GM19099 (cell line): ENCODE measurements around the gene CEP85L.

Experiments
- POLR2A ChIP-seq: IDR thresholded peaks from 3 replicates; pipeline ENCODE4 v1.6.1; 2011; ENCODE audit warnings: low read depth; ENCODE audit not compliant: insufficient read length; ENCODE audit errors: extremely low read depth

The CEP85L gene

DNA sequence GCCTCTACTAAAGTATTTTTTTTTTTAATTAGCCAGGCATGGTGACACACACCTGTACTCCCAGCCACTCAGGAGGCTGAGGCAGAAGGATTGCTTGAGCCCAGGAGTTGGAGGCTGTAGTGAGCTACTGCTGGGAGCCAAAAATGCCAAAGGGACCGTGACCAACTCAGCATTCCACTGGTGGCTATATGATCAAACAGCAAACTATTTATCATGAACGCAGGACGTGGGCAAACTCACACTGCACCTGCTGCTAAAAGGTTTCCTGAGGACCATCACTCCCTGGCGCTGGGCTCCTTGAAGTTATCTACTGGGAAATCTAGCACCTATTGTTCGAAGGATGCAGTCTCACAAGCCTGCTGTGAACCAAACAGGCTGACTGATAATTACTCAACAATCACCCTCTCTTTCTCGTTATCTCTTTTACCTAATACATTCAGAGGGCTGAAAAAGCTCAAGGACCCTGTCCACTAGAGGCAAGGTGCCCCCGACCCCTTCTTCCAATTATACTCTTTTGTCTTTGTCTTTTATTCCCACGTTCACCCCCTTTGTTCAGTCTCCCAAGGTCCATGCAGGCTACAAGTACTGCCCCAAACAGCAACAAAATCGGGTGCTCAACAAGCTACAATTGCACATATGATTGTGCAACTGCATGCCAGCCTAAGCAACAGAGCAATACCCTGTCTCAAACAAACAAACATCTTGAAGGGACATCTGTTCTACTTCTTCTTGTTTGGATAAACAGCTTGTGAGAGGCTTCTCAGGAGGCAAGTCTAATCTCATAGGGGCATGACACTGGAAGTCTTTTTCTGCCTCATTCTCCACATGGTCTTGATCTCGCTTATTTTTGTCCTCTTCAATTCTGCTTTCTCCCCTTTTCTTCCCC is 151.0 kb downstream of the CEP85L start:
- TF ChIP-seq POLR2A: no peak

- no peak for TF ChIP-seq POLR2A
These were observed 155.7 kb downstream of the CEP85L start for GRCh38 chr6:118495485-118496280.

GRCh38 chr6:118494091-118494490 is 157.3 kb downstream of the CEP85L start:
- no peak for TF ChIP-seq POLR2A

GRCh38 chr6:118489990-118490389 is 161.4 kb downstream of the CEP85L start:
- no peak for TF ChIP-seq POLR2A

DNA sequence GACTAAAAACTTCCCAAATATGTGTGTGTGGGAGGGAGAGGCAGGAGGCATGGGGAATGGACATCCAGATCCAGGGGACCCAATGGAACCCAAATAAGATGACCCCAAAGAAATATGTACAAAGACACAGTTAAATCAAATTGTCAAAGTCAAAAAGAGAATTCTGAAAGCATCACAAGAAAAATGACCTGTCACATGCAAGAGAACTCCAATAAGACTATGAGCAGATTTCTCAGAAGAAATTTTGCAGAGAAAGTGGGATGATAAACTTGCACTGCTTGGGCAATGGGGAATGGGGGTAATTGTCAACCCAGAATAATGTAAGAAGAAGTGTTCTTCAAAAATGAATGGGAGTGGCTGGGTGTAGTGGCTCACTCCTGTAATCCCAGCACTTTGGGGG is 162.8 kb downstream of the CEP85L start:
- no peak for TF ChIP-seq POLR2A

GRCh38 chr6:118485601-118486550 is 165.5 kb downstream of the CEP85L start:
- TF ChIP-seq POLR2A: no peak

GRCh38 chr6:118476551-118476950 is 174.8 kb downstream of the CEP85L start:
- no peak for TF ChIP-seq POLR2A

DNA sequence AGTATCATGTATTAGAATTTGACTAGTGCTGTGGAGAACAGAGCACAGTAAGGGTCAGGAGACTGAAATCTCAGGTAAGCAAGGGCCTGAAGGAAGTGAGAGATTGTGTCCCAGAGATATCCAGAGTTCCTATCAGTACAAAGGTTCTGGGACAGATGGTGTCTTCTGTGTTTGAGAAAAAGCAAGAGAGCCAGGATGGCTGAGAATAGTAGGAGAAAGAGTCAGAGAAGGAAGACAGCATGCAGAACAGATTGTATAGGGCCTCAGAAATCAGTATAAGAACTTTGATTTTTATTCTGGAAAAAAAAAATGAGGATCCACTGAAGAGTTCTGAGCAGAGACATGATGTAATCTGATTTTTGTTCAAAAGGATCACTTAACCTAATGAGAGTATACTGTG is 178.1 kb downstream of the CEP85L start:
- TF ChIP-seq POLR2A: no peak

- no peak for TF ChIP-seq POLR2A
These were observed 181.9 kb downstream of the CEP85L start for GRCh38 chr6:118469468-118469867.

DNA sequence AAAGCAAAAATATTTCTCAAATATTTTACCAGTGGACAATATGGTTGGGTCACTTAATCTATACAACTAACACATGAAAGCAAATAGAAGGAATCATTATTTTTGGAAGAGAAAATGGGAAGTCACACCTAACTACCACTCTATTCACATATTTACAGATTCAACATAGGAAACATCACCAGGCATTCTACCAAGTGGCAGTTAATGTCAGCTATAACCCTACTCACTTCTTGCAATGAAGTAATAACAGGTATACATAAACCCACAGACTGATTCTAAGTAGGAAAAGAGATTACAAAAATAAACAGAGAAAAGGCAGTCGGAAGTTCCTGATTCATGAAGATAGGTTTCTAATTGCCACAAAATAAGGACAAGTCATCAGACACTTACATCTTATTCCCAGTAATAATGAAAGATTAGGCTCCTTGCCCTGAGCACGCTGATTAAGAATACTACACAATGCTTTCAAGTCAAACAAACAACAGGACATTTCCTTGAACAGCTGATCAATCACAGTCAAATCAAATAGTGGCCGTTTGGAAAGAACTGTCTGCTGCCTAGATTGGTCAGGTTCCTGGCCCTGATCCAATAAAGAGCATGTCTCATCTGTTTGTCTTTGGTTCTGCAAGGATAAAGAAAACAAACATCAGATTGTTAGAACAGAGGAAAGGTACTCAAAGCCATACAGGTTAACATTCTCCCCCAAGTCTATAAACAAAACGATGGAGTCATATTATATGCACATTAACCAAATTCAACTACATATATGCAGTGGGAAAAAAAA is 182.5 kb downstream of the CEP85L start:
- no peak for TF ChIP-seq POLR2A

DNA sequence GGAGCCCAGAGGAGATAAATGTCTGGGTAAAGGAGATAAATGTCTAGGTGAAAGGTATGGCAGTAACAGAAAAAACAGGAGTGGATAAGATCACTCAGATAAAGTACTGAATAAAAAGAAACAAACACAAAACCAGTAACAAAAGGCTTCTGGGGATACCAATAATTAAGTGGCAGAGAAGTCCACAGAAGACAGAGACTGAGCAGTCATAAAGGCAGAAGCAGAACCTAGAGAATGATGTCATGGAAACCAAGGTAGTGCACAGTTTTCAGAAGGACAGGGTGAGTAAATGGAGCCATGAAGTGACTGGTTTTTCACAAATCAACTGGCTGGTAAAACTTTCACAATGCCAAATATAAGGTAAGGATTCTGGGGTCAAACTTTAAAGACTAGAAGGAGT is 184.2 kb downstream of the CEP85L start:
- no peak for TF ChIP-seq POLR2A

GRCh38 chr6:118464620-118465019 is 186.8 kb downstream of the CEP85L start:
- no peak for TF ChIP-seq POLR2A

GRCh38 chr6:118460958-118461470 is 190.4 kb downstream of the CEP85L start:
- no peak for TF ChIP-seq POLR2A

- TF ChIP-seq POLR2A: no peak
These were observed 194.4 kb downstream of the CEP85L start for GRCh38 chr6:118456982-118457381.
